Adrenal gland (tissue), 12 donors: ENCODE results near the gene S1PR4. TPM values are rescaled to one million over a fixed set of nuclear protein-coding genes. Genes with fewer than 3 reads are reported as not detected.

Experiments
- DNase-seq, 7 donors: peaks; one replicate each; pipeline ENCODE4 v3.0.0-alpha.2; 2019 to 2020
- H3K27ac ChIP-seq, 5 donors: fragments of 200-600 bp; sonication (generic) in 4 of 5; 1 replicate in 3 of 5; 2 replicates in 2 of 5; pipeline versions ENCODE4 v1.5.1 to v1.8.0; 2016 to 2020; ENCODE audit warnings: mild to moderate bottlenecking in 1 of 5
- H3K27me3 ChIP-seq: fragments of 200-600 bp; 2 replicates; pipeline ENCODE4 v1.8.0; 2021
- H3K36me3 ChIP-seq, 2 donors: fragments of 200-600 bp; replicated peaks in 1 of 2; 1 replicate in 1 of 2; 2 replicates in 1 of 2; pipeline versions ENCODE4 v1.5.1 to v1.8.0; 2018 to 2022
- H3K4me1 ChIP-seq, 2 donors: fragments of 200-600 bp; replicated peaks in 1 of 2; 1 replicate in 1 of 2; 2 replicates in 1 of 2; pipeline versions ENCODE4 v1.5.1 to v1.8.0; 2018 to 2021
- H3K4me3 ChIP-seq, 4 donors: fragments of 200-600 bp; sonication (generic) in 3 of 4; one replicate each; pipeline ENCODE4 v1.5.1; 2016 to 2018
- H3K9me3 ChIP-seq, 3 donors: fragments of 200-600 bp; sonication (generic) in 1 of 3; replicated peaks in 1 of 3; 1 replicate in 2 of 3; 2 replicates in 1 of 3; pipeline versions ENCODE4 v1.5.1 to v1.8.0; 2016 to 2021
- CTCF ChIP-seq, 6 experiments: fragments of 450-650 bp in 4 of 6; fragments of 200-600 bp in 2 of 6; sonication (generic) in 1 of 6; IDR thresholded peaks; 1 replicate in 5 of 6; 2 replicates in 1 of 6; pipeline versions ENCODE4 v1.5.1 to v1.8.0; 2016 to 2021; ENCODE audit warnings: antibody characterized with exemption in 6 of 6, mild to moderate bottlenecking in 2 of 6, moderate library complexity in 1 of 6
- POLR2A ChIP-seq, 2 donors: fragments of 450-650 bp; IDR thresholded peaks; one replicate each; pipeline ENCODE4 v1.6.1; 2017; ENCODE audit warnings: antibody characterized with exemption in 2 of 2, mild to moderate bottlenecking in 2 of 2, moderate library complexity in 1 of 2
- WGBS, 4 donors: extraction: QIAGEN DNeasy Blood & Tissue Kit in 2 of 4; methylation state at CpG; one replicate each; pipeline versions ENCODE4 v1.1.5 to v1.1.7; 2013 to 2017; 5-methylcytosine and 5-hydroxymethylcytosine counted together
- intact Hi-C, 2 donors: fragments of 100-400 bp; cut with DNase I; formaldehyde crosslinking; loops; one replicate each; pipeline versions ENCODE4 v1.14.1 to v1.15.0; 2022 to 2023
- polyA plus RNA-seq, 3 donors: library from polyadenylated mRNA; stranded (reverse); fragments of 200-250 nt in 2 of 3; fragments of 350-450 nt in 1 of 3; fragmentation: Illumina TruSeq in 1 of 3; extraction: RNeasy Lipid Tissue Mini Kit (QIAGEN cat#74804) in 1 of 3; gene quantifications; one replicate each; pipeline ENCODE4 v1.2.3, GENCODE V29; 2013 to 2014
- total RNA-seq, 9 donors: library from RNA; depleted of rRNA in 4 of 9; stranded (reverse); fragments of >200 nt in 4 of 9; fragments of 120-200 nt in 1 of 9; fragmentation: NEBNext Ultra II Directional in 1 of 9; extraction: Animal tissue kit (Norgen Biotek cat#: 25700) in 1 of 9; gene quantifications; one replicate each; pipeline versions ENCODE4 v1.1.0 to v1.2.4, GENCODE V29; 2013 to 2023
- donor health status: healthy with polysubstance abuse.
- donor health status: Bipolar disorder and iron deficiency.
- donor health status: DM: yes; HTN: yes; CAD: no.
- donor health status: DM: no; HTN: no; CAD: no.
- donor health status: DM: no; HTN: no; CAD: no.
- donor health status: DM: yes; HTN: yes; CAD: no.

The S1PR4 gene
- total and polyA plus RNA-seq, 12 donors: 0.78 to 5.5 (median 2.2) TPM; not detected in 1

GRCh38 chr19:3208317-3209207 is 30.0 kb downstream of the S1PR4 start:
- H3K27me3 ChIP-seq: no peaks in the 10 kb centered on the region
- intact Hi-C loops: no loop called here
- H3K9me3 ChIP-seq: no peaks in the 10 kb centered on the region
- no peak for DNase-seq
- H3K4me1 ChIP-seq: no peaks in the 10 kb centered on the region
- H3K36me3 ChIP-seq: peaks cover 0 to 45% of the 10 kb centered on the region in 2 donors
- no peak overlapping the region for H3K4me3 ChIP-seq
- no peak for TF ChIP-seq CTCF (IDR thresholded peaks at IDR 0.05)
- no peak for TF ChIP-seq POLR2A (IDR thresholded peaks at IDR 0.05)
- 79 to 92% (median 86%) methylated on average over 12 to 33 of the region's 33 CpGs for WGBS, 4 donors
- H3K27ac ChIP-seq: no peak overlapping the region

GRCh38 chr19:3210347-3211017 is 31.9 kb downstream of the S1PR4 start:
- peak in 6 of 7 donors; percentile 43 to 76 (median 72) for DNase-seq
- TF ChIP-seq CTCF (IDR thresholded peaks at IDR 0.05): peak; percentile 50 to 65 (median 59)
- no peak for TF ChIP-seq POLR2A (IDR thresholded peaks at IDR 0.05)
- intact Hi-C loops: no loop called here
- WGBS, 4 donors: 34 to 38% (median 37%) methylated on average over 16 to 20 of the region's 20 CpGs
- no peaks in the 10 kb centered on the region for H3K9me3 ChIP-seq
- H3K27me3 ChIP-seq: no peaks in the 10 kb centered on the region
- H3K36me3 ChIP-seq: peaks cover 0 to 30% of the 10 kb centered on the region in 2 donors
- no peak overlapping the region for H3K27ac ChIP-seq
- H3K4me1 ChIP-seq: no peaks in the 10 kb centered on the region
- no peak overlapping the region for H3K4me3 ChIP-seq

DNA sequence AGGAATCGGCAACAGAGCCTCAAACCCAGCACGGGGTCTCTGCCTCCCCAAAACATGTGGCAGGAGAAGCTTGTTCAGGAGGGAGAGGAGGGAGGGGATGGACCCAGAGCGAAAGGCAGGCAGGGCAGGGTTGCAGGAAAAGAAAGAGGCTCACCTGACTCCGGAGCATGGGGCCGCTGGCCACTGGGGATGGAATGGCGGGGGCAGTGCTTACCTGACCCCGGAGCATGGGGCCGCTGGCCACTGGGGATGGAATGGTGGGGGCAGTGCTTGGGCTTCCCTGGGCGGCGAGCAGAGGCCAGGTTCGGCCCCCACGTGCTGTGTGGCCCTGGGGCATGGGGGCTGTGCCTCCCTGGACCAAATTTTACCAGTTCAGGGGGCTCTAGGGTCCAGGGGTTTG is 32.6 kb downstream of the S1PR4 start:
- WGBS, 4 donors: 39 to 59% (median 44%) methylated on average over 9 to 12 of the region's 12 CpGs
- no peak overlapping the region for H3K4me3 ChIP-seq
- H3K27me3 ChIP-seq: no peaks in the 10 kb centered on the region
- H3K4me1 ChIP-seq: no peaks in the 10 kb centered on the region
- no peak for DNase-seq
- H3K9me3 ChIP-seq: no peaks in the 10 kb centered on the region
- TF ChIP-seq POLR2A (IDR thresholded peaks at IDR 0.05): no peak
- no peak for TF ChIP-seq CTCF (IDR thresholded peaks at IDR 0.05)
- no peak overlapping the region for H3K27ac ChIP-seq
- peaks cover 0 to 23% of the 10 kb centered on the region in 2 donors for H3K36me3 ChIP-seq
- intact Hi-C loops: no loop called here

- Histone ChIP-seq H3K4me1 (no peaks in the 10 kb centered on the region), H3K27me3 (no peaks in the 10 kb centered on the region), H3K9me3 (no peaks in the 10 kb centered on the region), H3K27ac (no peak overlapping the region), H3K4me3 (no peak overlapping the region), H3K36me3 (peaks cover 0 to 3% of the 10 kb centered on the region in 2 donors)
- WGBS, 4 donors: 85 to 89% (median 88%) methylated on average over 6 to 7 of the region's 7 CpGs
- intact Hi-C loops: no loop called here
- TF ChIP-seq POLR2A (IDR thresholded peaks at IDR 0.05): no peak
- no peak for TF ChIP-seq CTCF (IDR thresholded peaks at IDR 0.05)
- DNase-seq: no peak
Observed at GRCh38 chr19:3213159-3213558, 34.6 kb downstream of the S1PR4 start.
